Large intestine (tissue), 3 donors: ENCODE results near the gene PDZD2. TPM values are rescaled to one million over a fixed set of nuclear protein-coding genes. Genes with fewer than 3 reads are reported as not detected.

Experiments used
- DNase-seq, 2 donors: peaks; one replicate each; pipeline versions ENCODE4 v3.0.0 to v3.0.0-alpha.2; 2013
- H3K27ac ChIP-seq: one replicate; pipeline ENCODE4 v1.5.1; 2013; ENCODE audit warnings: low read length
- H3K27me3 ChIP-seq: 2 replicates; pipeline ENCODE4 v1.6.1; 2013; ENCODE audit warnings: low read length; ENCODE audit not compliant: control insufficient read depth, insufficient read depth
- H3K36me3 ChIP-seq: 2 replicates; pipeline ENCODE4 v1.6.1; 2013; ENCODE audit warnings: low read length; ENCODE audit not compliant: control insufficient read depth, insufficient read depth
- H3K4me1 ChIP-seq: one replicate; pipeline ENCODE4 v1.6.1; 2013; ENCODE audit warnings: low read length; ENCODE audit not compliant: control insufficient read depth, insufficient read depth
- H3K4me3 ChIP-seq: one replicate; pipeline ENCODE4 v1.5.1; 2013; ENCODE audit warnings: low read length
- H3K9me3 ChIP-seq: one replicate; pipeline ENCODE4 v1.6.1; 2013; ENCODE audit warnings: mild to moderate bottlenecking, low read depth, low read length, moderate library complexity; ENCODE audit not compliant: control insufficient read depth
- WGBS: methylation state at CpG from one replicate; pipeline ENCODE4 v1.1.5; 2013; ENCODE audit warnings: low lambda C conversion rate; ENCODE audit not compliant: insufficient coverage; 5-methylcytosine and 5-hydroxymethylcytosine counted together
- polyA plus RNA-seq: library from polyadenylated mRNA; unstranded; fragments of 120-200 nt; gene quantifications from one replicate; pipeline ENCODE4 v1.2.1, GENCODE V29; 2013

PDZD2 gene
- polyA plus RNA-seq, 1 donor = 4.7 TPM

GRCh38 chr5:31613651-31614050 is 25.3 kb upstream of the PDZD2 start:
- Histone ChIP-seq H3K27ac (no peak overlapping the region), H3K9me3 (no peaks in the 10 kb centered on the region), H3K4me1 (no peaks in the 10 kb centered on the region), H3K4me3 (no peak overlapping the region), H3K36me3 (no peaks in the 10 kb centered on the region), H3K27me3 (peaks cover 5% of the 10 kb centered on the region)
- WGBS = no CpG with 5 or more reads among the region's 1 CpG
- DNase-seq = no peak

DNA sequence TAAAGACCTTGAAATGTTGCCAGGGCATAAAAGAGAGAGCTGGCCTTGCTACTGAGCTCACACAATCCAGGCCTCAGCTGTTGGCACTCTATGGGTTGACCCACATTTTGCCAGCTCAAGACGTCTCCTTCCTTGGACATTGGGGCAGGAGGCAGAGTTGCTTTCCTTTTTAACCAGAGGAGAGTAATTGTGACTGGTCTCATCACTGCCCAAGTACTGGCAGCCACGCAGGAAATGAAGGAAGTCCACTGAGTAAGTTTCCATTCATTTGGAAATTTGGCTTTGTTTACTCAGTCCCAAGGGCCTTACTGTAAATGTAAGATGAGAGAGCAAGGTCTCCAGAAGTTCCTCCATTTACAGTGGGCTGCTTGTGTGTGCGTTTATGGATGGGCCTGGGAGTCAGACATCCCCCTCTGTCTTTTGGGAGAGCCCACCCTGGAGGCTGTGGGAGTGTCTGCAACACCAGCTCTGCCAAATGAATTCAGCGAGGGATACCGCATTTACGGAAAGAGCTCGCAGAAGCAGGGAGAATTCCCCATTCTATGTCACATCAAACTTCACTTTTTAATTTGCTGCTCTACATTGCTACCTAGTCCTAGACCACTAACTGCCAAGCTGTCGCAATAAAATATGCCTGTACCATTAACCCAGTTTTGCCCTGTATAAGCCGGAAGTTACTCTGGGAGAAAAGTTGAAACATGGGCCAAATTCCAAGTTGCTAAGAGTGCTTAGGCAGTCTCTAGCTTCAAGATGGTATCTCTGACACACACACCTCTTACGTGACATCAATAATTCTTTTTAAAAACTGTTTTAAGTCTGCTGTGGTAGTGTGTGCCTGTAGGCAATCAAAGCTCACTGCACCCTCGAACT is 24.5 kb upstream of the PDZD2 start:
- H3K4me1 ChIP-seq = no peaks in the 10 kb centered on the region
- no peak overlapping the region for H3K27ac ChIP-seq
- 92% methylated on average over 2 of the region's 11 CpGs for WGBS
- H3K36me3 ChIP-seq = no peaks in the 10 kb centered on the region
- no peaks in the 10 kb centered on the region for H3K9me3 ChIP-seq
- H3K4me3 ChIP-seq = no peak overlapping the region
- DNase-seq = no peak
- H3K27me3 ChIP-seq = peaks cover 8% of the 10 kb centered on the region

DNA sequence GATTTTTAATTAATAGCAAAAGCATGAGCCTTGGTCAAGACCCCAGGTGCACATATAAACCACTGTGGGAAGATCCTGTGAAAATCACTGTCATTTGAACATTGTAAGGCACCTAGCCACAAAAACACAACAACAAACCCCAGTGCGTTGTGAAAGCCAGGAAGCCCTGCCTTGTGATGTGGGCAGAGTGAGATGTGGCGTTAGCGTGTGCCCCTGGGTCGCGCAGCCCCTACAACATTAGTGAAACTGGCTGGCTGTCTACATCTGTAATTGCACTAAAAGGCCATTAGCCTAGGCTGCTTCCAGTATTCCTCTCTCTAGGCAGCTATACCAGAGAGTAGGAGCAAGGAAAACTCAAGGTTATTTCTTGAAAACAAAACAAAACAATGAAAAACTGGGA is 21.1 kb upstream of the PDZD2 start:
- Histone ChIP-seq H3K9me3 (no peaks in the 10 kb centered on the region), H3K36me3 (no peaks in the 10 kb centered on the region), H3K27ac (no peak overlapping the region), H3K27me3 (peaks cover 8% of the 10 kb centered on the region), H3K4me1 (no peaks in the 10 kb centered on the region), H3K4me3 (no peak overlapping the region)
- WGBS = no CpG with 5 or more reads among the region's 5 CpGs
- DNase-seq = no peak

DNA sequence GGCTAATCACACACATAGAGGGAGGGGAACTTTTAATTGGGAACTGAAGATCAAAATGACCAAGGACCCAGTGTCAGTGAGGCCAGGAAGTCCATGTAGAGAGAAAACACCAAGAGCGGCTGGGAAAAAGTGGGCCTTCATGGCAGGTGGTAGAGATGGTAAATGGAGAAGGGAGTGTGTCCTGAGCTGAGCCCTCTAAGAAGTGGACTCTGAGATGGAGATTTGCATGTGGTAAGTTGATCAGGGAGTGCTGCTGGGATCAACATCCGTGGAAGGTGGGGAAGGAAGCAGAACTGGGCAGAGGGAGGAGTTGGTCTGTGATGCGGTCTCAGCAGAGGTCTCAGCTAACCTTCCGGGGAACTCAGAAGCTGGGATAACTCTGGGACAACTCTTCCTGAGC is 18.9 kb upstream of the PDZD2 start:
- Histone ChIP-seq H3K27ac (no peak overlapping the region), H3K4me3 (no peak overlapping the region), H3K27me3 (peaks cover 8% of the 10 kb centered on the region), H3K36me3 (no peaks in the 10 kb centered on the region), H3K4me1 (no peaks in the 10 kb centered on the region), H3K9me3 (no peaks in the 10 kb centered on the region)
- no peak for DNase-seq
- WGBS = 100% methylated on average over 1 of the region's 4 CpGs

GRCh38 chr5:31623249-31623648 is 15.7 kb upstream of the PDZD2 start:
- H3K9me3 ChIP-seq = no peaks in the 10 kb centered on the region
- no peaks in the 10 kb centered on the region for H3K36me3 ChIP-seq
- H3K27ac ChIP-seq = no peak overlapping the region
- no peaks in the 10 kb centered on the region for H3K4me1 ChIP-seq
- peaks cover 7% of the 10 kb centered on the region for H3K27me3 ChIP-seq
- no peak overlapping the region for H3K4me3 ChIP-seq
- no peak for DNase-seq
- WGBS = 100% methylated on average over 1 of the region's 4 CpGs

DNA sequence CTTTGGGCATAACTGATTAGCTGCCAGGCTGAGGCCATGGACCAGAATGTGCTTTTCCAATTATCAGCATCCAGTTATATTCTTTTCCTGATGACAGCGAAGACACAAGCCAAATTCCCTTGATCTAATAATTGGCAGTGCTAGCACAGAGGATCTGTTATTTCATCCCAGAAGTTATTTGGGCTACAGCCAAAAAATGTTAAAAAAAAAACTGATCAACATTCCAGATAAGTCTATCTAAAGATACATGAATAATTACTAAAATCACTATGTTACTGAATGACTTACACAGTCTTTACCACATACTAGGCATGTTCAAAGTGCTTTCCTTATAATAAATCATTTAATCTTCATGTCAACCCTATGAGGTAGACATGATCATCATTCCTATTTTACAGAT is 13.5 kb upstream of the PDZD2 start:
- H3K36me3 ChIP-seq = no peaks in the 10 kb centered on the region
- H3K27ac ChIP-seq = no peak overlapping the region
- no peaks in the 10 kb centered on the region for H3K4me1 ChIP-seq
- no peak overlapping the region for H3K4me3 ChIP-seq
- WGBS = 100% methylated on average over 1 of the region's 1 CpG
- no peak for DNase-seq
- no peaks in the 10 kb centered on the region for H3K9me3 ChIP-seq
- no peaks in the 10 kb centered on the region for H3K27me3 ChIP-seq

DNA sequence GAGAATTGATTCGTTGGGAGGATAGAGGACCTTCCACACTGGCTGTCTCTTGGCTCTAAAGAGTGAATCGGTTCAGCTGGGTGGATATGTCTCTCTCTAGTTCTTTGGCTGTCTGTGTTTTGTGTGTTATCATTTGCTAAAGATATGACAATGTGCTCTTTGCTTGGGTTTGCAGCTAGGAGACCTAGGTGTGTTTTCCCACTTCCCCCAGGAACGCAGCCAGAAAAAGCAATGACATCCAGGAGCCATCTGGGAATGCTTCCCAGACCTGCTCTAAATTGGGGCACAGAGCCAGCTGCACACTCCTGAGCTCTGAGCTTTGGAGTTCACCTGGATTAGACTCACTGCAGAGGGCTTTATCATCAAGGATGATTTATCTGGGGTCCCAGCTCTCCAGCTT is 12.8 kb upstream of the PDZD2 start:
- WGBS = no CpG with 5 or more reads among the region's 3 CpGs
- Histone ChIP-seq H3K27ac (no peak overlapping the region), H3K4me3 (no peak overlapping the region), H3K9me3 (no peaks in the 10 kb centered on the region), H3K4me1 (no peaks in the 10 kb centered on the region), H3K36me3 (no peaks in the 10 kb centered on the region), H3K27me3 (no peaks in the 10 kb centered on the region)
- DNase-seq = no peak

DNA sequence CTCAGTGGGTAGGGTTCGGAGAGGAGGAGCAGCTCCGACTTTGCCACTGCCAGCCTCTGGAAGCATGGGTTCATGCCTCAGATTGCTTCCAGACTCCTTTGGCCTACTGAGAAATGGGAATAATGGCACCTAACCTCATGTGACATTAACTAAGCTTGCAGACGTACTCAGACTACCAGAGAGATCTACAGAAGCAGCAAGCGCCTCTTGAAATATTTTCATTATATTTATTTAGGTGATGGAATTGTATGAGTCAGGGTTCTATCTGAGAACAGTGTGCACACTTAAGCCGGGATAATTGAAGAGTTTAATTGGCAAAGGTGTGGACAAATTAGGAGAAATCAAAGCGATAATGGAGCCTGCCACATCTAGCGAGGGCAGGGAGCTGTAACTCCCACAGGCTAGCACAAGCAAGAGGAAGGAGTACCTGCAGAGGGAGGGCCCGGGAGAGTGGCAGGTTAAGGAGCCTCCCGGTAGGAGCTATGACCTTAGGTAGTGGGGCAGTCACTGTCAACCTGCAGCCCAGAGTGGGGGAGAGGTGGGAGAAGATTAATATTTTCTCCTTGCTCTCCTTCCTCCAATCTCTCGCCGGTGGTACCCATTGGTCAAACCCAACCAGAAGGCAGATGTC is 12.2 kb upstream of the PDZD2 start:
- 56% methylated on average over 3 of the region's 11 CpGs for WGBS
- Histone ChIP-seq H3K4me3 (no peak overlapping the region), H3K27me3 (no peaks in the 10 kb centered on the region), H3K4me1 (no peaks in the 10 kb centered on the region), H3K9me3 (no peaks in the 10 kb centered on the region), H3K27ac (no peak overlapping the region), H3K36me3 (no peaks in the 10 kb centered on the region)
- DNase-seq = no peak

DNA sequence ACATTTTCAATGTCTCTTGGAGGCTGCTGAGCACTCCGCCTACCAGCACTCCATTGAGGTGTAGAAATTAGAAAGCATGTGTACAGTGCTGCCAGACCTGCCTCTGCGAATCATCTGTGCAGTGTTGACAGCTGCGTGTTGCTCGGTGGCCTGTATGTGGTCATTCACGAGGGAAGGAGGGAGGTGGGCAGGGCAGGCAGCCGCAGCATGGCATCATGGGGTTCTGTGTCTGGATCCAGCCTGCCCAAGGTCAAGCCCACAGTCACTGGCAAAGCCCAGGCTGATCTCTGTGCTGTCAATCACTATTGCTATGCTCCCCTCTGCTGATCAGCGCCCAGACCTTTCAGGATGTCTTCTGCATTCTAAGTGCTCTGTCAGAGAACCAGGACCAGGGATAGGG is 8.0 kb upstream of the PDZD2 start:
- WGBS = no CpG with 5 or more reads among the region's 7 CpGs
- Histone ChIP-seq H3K4me1 (no peaks in the 10 kb centered on the region), H3K4me3 (no peak overlapping the region), H3K9me3 (no peaks in the 10 kb centered on the region), H3K27me3 (peaks cover 1% of the 10 kb centered on the region), H3K36me3 (no peaks in the 10 kb centered on the region), H3K27ac (no peak overlapping the region)
- DNase-seq = no peak

- Histone ChIP-seq H3K36me3 (no peaks in the 10 kb centered on the region), H3K4me3 (no peak overlapping the region), H3K27ac (no peak overlapping the region), H3K27me3 (peaks cover 11% of the 10 kb centered on the region), H3K4me1 (no peaks in the 10 kb centered on the region), H3K9me3 (no peaks in the 10 kb centered on the region)
- no CpG with 5 or more reads among the region's 1 CpG for WGBS
- DNase-seq = no peak
Measured at GRCh38 chr5:31632460-31632859, 6.5 kb upstream of the PDZD2 start.

DNA sequence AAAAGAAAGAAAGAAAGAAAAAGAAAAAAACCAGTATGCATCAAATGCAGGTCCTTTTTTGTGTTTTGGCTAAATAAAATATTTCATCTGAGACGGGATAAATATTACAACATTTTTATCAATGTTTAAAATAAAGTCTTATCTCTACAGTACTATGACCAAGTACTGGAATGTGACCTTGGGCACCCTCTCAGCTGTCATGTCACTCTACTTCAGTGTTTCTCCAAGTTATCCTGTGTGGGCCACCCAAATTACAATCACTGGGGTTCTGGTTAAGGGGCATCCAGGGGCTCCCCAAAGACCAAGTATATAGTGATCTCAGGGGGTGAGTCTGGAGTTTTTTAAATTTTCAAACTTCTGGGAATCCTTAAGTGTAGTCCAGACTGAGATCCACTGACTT is 3.5 kb upstream of the PDZD2 start:
- H3K36me3 ChIP-seq = no peaks in the 10 kb centered on the region
- H3K9me3 ChIP-seq = peaks cover 3% of the 10 kb centered on the region
- peaks cover 3% of the 10 kb centered on the region for H3K4me1 ChIP-seq
- no CpG with 5 or more reads among the region's 1 CpG for WGBS
- no peak overlapping the region for H3K27ac ChIP-seq
- H3K27me3 ChIP-seq = peaks cover 37% of the 10 kb centered on the region
- DNase-seq = no peak
- H3K4me3 ChIP-seq = no peak overlapping the region
